Posterior vena cava (tissue), 2 donors: ENCODE data around the gene HYOU1. TPM values are rescaled to one million over a fixed set of nuclear protein-coding genes. Genes with fewer than 3 reads are reported as not detected.
"Not testable (repeated sequence)": the region's sequence is repeated elsewhere in the genome, so short reads cannot be mapped to it uniquely, and the experiment has no call there.

Experiments used
- DNase-seq: peaks from one replicate; pipeline ENCODE4 v3.0.0-alpha.2; 2020; ENCODE audit warnings: low spot score
- intact Hi-C, 2 donors: fragments of 100-400 bp; cut with DNase I; formaldehyde crosslinking; loops; one replicate each; pipeline versions ENCODE4 v1.14.1 to v1.14.2; 2022 to 2023
- total RNA-seq, 2 donors: library from RNA; stranded (reverse); fragmentation: NEBNext Ultra II Directional; extraction: Animal tissue kit (Norgen Biotek cat#: 25700); gene quantifications; one replicate each; pipeline ENCODE4 v1.2.1, GENCODE V29; 2021
- donor health status: DM: yes; HTN: yes; CAD: no.
- donor health status: DM: yes; HTN: yes; CAD: no.

HYOU1 gene
- total RNA-seq, 2 donors from 2014 or later = 110 to 128 TPM

GRCh38 chr11:119026970-119027369, 30.0 kb downstream of the HYOU1 start:
- intact Hi-C loops = no loop called here
- no peak for DNase-seq

DNA sequence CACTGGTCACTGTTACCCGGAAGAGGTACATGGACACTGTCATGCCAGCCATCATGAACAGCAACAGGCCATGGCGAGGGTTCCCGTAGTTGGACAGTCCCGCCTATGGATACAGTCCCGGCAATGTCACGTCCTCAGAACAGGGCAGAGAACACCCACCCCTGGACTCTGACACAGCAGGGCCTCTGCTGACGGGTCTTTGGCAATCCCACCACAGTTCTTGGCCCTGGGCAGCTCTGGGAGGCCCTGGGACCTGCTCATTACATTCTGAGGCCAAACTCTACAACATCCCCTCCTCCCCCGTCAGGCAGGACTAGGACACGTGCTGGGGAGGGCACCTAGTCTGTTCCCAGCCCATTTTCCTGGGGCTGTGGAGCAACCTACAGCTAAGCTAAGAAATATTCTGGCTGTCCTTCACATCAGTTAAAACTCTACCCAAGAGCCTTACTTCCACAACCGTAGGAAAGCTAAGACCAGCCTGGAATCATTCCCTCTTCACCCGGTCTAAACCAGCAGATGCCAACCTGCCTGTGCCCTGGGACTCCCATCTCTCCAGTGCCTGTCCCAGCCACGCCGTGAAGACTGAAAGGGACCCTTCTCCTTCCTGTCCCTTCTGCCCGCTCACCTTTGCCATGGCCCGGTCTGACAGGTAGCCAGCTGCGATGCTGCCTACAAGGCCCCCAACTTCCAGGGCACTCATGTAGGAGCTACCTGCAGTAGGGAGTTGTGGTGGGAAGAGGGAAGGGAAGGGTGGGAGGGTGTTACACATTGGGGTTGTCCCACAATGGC, 30.8 kb downstream of the HYOU1 start:
- intact Hi-C loops = no loop called here
- peak; percentile 58 for DNase-seq

DNA sequence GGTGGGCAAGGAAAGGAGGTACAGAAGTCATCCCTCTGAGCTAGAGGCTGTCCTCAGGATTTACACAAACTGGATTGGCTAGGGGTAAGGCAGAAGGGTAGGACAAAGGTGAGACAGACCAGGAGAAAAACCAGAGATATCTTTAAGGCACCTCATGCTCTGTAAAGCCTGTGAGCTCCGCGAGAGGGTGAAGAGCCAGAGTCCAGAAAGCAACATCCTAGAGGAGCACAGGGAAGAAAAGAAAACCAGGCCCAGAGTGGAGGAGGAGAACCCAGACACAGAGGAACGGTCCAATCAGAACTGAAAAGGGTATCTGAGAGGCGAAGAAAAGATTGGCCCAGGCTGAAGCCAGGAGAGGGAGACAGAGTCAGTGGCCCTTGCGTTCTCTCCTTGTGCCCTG, 31.5 kb downstream of the HYOU1 start:
- intact Hi-C loops = no loop called here
- DNase-seq = peak; percentile 6

GRCh38 chr11:119025099-119025473, 31.9 kb downstream of the HYOU1 start:
- peak; percentile 67 for DNase-seq
- intact Hi-C loops = no loop called here

DNA sequence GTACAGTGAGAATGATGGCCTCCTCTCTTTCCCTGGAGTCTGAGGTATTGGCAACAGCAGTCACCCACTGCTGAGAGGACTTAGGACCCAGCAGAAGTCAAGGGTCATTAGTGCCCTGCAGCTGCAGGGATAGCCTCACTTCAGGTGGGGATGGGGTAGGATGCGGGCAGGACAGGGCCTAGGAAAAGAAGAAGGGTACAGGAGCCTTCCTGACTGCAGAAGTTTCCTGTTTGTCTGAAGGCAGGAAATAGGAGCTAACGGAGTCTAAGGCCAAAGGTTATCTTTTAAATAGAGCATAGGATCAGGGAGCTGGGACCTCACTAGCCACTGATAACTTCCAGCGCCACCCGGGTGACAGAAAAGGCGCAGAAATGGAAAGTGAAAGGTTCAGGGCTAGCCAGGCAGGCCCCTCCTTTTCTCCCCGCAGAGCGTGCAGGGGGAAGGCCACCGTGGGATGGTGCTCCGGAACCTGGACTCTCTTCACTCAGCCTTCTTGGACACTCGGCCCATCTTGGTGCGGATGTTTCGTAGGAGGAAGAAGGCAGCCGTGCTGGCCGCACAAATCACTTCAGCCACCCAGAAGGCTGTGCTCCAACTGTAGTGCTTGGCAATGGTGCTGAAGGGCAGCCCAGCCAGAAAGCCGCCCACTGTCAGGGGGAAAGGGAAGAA, 32.4 kb downstream of the HYOU1 start:
- intact Hi-C loops = loop anchor here in 1 of 2 donors (5.0 kb wide), 1 partner anchor 38 kb away; no protein-coding TSS in a partner anchor
- DNase-seq = peak; percentile 74

- intact Hi-C loops = loop anchor here in 1 of 2 donors (5.0 kb wide), 1 partner anchor 39 kb away; no protein-coding TSS in a partner anchor
- peak; percentile 32 for DNase-seq
These were observed 33.3 kb downstream of the HYOU1 start for GRCh38 chr11:119023741-119024140.

- intact Hi-C loops = loop anchor here in 1 of 2 donors (5.0 kb wide), 1 partner anchor 41 kb away; no protein-coding TSS in a partner anchor
- DNase-seq = no peak
These were observed 35.4 kb downstream of the HYOU1 start for GRCh38 chr11:119021631-119022030.

DNA sequence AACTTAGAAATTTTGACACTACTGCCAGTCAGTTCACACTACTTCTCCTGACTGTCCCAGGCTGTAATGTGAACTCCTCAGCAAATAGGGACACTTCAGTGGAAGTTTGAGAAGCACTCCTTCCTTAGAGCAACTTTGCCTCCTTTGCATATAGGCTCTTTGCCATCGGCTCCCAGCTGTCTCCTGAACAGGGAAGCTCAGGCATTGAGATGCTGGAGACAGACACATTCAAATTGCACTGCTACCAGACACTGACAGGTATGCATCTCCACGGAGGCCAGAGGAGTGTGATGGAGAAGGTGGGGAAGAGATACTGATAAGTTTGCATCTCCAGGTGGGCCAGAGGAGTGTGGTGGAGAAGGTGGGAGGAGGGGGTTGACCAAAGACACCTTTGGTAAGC, 37.0 kb downstream of the HYOU1 start:
- intact Hi-C loops = loop anchor here in 1 of 2 donors (5.0 kb wide), 1 partner anchor 42 kb away; no protein-coding TSS in a partner anchor

DNA sequence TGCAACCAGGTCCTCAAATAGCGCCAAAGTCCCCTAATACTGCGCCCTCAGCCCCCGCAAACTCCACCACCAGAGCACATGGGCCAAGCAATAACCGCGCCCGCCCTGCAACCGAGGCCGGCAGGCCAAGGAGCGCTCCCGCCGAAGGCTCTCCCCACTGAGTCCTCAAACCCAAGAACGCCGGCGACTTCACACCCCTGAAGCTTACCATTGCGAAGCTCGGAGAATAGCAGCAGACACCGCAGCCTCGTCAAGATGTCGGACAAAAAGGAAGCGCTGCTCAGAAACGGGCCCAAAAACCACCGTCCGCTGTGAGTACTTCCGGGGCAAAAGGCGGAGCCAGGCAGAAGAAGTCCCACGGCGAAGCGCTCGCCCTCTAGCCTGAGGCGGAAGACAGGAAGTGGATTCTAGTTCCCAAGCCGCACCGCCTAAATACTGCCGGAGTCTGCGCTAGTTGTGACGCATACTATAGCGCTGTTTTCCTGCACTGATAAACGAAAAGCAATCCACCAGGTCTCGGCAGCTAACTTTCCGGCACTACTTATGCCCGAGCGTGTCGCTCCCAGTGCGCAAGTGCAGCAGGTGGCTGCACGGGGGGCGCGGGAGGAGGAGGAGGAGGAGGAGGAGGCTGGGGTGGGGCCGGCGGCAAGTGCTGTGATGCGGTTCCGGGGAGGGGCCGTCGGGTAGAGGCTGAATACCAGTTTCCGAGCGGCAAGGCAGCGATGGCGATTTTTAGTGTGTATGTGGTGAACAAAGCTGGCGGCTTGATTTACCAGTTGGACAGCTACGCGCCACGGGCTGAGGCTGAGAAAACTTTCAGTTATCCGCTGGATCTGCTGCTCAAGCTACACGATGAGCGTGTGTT, 38.7 kb downstream of the HYOU1 start, which contains the start of the genes RPS25 and TRAPPC4:
TSS of gene RPS25 (minus strand) at position 270 of the 865 bp plus-strand sequence. CDS start at position 211, 59 bp downstream.
TSS of gene TRAPPC4 (plus strand) at position 693 of the 865 bp plus-strand sequence. CDS start at position 723, 30 bp downstream.
- DNase-seq = peak; percentile 98
- intact Hi-C loops = loop anchor here in 1 of 2 donors (1.0 kb wide), 1 partner anchor 20 kb away; the partner anchor contains the start of gene CENATAC

More for the DNA sequence above, 37.0 kb downstream of the HYOU1 start:
- DNase-seq = peak; percentile 13

DNA sequence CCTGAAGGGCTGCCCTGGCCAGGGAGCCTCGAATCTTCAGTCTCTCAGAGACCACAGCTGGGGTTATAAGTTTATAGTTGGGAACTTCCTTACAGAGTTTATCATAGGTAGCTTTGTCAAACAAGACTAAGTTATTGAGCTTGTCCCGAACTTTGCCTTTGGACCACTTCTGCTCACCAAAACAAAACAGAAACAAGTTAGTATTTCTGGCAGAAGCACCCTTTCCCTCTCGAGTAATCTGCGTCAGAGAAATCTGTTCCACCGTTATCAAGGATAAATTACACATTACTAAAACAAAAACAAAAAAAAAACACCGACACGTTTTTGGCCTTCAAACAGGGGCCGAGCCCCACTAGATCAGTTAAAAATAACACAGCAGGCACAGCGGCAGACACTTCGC, 39.6 kb downstream of the HYOU1 start:
- intact Hi-C loops = not testable (repeated sequence)
- peak; percentile 42 for DNase-seq

DNA sequence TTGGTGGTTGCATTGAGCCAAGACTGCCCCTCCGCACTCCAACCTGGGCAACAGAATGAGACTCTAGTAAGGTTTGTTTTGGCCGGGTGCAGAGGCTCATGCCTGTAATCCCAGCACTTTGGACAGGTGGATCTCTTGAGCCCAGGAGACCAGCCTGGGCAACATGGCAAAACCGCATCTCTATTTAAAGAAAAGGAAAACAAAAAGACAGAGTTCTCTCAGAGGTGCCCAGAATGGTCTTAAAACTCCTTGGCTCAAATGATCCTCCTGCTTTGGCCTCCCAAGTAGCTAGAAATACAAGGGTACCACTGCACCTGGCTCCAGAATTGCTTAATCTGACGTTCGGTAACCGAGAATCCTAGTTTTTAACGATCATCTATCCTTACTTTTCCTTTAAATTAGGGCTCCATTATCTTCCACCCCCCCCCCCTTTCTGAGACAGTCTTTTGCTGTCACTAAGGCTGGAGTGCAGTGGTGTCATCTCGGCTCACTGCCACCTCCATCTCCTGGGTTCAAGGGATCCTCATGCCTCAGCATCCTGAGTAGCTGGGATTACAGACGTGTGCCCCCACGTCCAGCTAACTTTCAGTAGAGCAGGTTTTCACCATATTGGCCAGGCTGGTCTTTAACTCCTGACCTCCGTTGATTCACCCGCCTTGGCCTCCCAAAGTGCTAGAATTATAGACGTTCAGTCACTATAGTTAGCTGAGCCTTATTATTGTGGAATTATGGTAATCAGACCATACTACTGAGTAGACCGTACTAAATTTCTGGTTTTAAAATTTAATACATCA, 40.6 kb downstream of the HYOU1 start:
- intact Hi-C loops = no loop called here

DNA sequence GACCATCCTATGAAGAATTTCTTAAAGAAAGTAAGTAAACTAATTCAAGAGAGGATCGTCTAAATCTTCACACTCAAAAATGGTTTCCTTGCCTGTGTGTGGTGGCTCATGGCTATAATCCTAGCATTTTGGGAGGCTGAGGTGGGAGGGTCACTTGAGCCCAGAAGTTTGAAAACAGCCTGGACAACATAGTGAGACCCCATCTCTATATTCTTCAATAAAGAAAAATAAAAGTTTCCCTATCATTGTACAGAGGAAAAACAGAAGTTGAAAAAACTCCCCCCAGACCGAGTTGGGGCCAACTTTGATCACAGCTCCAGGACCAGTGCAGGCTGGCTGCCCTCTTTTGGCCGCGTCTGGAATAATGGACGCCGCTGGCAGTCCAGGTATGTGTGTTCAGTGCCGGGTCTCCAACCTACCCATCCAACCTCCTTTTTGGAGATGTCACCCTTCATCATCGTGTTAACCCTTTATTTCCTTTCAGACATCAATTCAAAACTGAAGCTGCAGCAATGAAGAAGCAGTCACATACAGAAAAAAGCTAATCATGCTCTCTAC, 41.9 kb downstream of the HYOU1 start:
- no peak for DNase-seq
- intact Hi-C loops = no loop called here

More for the DNA sequence above, 40.6 kb downstream of the HYOU1 start:
- no peak for DNase-seq

GRCh38 chr11:119014209-119014924, 42.6 kb downstream of the HYOU1 start:
- intact Hi-C loops = no loop called here
- no peak for DNase-seq

DNA sequence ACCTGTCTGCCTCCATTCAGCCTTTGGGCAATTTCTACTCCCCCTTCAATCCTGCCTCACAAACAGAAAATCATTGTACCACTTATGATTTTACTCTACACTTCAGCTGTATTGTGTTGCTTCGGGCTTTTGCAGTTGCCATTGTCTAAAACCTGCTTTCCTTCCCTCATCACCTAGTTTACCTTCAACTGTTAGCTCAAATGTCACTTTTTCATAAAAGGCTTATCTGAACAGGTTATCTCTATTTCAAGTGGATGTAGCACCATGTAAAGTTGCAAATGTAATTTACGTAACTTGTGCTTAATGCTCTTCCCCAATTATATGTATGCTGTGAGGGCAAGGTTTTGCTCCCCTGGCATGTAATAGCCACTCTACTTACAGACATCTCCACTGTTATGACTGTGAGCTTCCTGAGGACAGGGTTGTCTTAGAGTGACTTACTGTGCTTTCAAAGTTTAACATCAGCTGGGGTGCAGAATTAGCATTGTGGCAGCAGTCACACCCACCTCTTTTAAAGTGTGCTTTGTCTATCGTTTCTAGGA, 44.3 kb downstream of the HYOU1 start:
- intact Hi-C loops = no loop called here
- DNase-seq = peak; percentile 1

GRCh38 chr11:119011476-119012053, 45.4 kb downstream of the HYOU1 start:
- intact Hi-C loops = no loop called here
- peak; percentile 44 for DNase-seq

DNA sequence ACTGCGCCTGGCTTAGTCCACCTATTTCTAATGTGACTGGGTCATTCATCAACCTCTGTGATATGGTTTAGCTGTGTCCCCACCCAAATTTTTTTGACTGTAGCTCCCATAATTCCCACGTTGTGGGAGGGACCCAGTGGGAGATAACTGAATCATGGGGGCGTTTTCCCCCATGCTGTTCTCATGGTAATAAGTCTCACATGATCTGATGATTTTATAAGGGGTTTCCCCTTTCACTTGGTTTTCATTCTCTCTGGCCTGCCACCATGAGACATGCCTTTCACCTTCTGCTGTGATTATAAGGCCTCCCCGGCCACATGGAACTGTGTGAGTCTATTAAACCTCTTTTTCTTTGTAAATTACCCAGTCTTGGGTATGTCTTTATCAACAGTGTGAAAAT, 50.3 kb downstream of the HYOU1 start:
- no peak for DNase-seq
- intact Hi-C loops = no loop called here

DNA sequence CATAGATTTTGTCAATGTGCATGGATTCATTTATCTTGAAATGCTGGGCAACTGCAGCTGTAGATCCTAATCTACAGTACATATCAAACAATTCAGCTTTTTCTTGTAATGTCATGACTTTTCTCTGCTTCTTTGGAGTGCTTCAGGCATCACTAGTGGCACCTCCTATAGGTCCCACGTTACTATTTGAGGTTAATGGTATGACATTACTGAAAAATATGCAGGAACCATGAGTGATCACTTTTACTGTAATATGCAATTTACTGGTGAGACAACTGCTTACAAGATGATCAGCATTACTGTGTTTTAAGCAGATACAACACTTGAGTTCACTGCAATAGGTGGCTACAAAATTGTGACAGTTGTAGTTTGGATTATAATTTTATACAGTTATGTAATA, 56.1 kb downstream of the HYOU1 start:
- intact Hi-C loops = no loop called here
- DNase-seq = no peak
